SKM-1 (cell line): ENCODE data around the gene GABRD.
A peak's percentile ranks its signal among the peaks of the same experiment; 100 is the strongest.

Experiments used
- DNase-seq: peaks from one replicate; lab custom pipeline; 2025; ENCODE audit not compliant: unreplicated experiment; lab: John Stamatoyannopoulos, UW

The GABRD gene

DNA sequence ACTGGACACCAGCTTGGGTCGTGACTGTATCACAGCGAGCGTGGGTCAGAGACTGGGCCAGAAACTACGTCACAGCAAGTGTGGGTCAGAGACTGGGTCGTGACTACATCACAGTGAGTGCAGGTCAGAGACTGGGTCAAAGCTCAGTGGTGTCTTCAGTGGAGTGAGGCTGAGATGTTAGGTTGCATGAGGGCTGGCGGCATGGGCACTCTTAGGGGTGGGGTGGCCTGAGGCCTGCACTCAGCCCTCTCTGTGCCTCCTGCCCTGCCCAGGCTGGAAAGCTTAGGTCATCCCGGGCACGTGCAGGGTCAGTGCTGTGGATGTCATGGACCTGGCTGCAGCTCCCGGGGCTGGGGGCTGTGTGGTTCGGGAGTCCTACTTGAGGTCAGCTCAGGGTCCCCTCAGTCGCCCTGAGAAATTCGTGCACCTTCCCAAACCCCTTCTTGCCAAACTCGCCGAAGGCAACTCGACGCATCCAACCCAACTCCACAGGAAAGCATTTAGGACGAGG, 34.5 kb upstream of the GABRD start:
- DNase-seq: no peak

DNA sequence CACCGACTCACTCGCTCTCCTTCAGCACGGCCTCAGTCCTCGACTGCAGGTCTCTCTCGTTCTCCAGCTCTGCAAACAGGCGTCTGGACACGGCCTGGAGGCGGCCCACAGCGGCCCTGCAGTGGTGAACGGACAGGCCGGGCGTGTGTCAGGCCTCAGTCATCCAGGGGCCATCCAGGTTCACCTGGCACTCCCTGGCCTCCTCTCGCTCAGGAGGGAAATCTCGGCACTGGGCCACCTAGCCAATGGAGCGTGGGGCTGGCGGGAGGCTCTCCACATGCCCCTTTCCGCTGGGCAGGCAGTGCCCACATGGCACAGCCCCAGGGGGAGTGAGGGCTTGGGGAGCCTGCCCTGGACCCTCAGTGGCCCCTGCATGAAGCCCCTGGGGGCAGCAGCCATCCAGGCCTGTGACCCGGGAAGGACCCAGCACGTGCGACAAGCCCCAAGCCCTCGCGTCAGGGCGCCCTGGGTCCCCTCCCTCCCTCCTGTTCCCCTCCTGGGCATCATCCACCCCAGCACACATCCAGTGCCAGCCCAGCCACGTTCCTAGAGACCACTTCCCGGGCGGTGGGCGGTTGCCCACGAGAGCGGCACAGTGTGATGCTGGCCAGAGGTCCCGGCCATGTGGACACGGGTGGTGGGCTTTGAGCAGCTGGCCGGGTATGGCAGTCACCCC, 33.6 kb upstream of the GABRD start:
- no peak for DNase-seq

DNA sequence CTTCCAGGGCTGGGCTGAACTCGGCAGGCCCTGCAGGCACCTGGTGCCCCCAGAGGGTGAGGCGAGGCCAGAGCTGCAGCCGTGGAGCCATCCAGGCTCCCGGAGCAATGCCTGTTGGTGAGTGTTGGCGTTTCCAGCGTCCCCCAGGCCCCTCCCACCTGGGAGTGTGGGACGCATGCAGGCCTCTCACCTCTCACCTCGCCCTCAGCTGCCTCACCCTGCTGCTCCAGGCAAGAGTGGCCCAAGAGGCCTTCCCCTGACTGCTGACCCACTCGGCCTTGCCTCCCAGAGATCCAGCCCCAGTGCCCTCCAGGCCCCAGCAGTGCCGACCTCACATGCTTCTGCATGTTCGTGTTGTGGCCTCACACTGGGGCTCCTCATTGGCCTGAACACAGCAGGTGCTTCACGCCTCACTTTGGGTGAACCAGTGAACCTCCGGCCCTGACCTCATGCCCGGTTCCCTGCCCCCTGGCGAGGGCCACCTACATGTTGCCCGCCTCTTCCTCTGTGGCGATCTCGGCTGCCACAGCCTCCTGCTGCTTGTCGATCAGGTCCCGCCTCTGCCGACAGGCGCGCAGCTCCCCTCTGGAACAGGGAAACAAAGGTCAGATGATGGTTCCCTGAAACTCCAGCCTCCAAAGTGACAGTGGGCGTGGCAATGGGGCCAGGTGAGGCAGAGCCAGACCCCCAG, 32.5 kb upstream of the GABRD start:
- no peak for DNase-seq

DNA sequence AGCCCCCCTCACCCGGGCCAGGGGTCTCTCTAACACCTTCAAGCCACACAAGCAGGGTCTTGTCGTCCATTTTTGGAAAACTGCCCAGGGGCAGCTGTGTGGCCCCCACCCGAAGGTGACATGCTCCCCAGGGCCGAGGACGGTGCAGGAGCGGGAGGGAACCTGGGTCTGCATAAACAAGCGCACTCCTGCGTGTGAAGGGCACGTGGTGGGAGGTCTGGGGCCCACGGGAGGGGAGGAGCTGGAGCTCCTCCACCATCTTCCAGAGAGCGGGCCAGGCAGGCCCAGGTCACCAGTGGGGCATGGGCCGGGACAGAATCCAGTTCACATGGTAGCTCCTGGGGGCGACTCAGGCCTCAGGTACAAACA, 32.0 kb upstream of the GABRD start:
- no peak for DNase-seq

DNA sequence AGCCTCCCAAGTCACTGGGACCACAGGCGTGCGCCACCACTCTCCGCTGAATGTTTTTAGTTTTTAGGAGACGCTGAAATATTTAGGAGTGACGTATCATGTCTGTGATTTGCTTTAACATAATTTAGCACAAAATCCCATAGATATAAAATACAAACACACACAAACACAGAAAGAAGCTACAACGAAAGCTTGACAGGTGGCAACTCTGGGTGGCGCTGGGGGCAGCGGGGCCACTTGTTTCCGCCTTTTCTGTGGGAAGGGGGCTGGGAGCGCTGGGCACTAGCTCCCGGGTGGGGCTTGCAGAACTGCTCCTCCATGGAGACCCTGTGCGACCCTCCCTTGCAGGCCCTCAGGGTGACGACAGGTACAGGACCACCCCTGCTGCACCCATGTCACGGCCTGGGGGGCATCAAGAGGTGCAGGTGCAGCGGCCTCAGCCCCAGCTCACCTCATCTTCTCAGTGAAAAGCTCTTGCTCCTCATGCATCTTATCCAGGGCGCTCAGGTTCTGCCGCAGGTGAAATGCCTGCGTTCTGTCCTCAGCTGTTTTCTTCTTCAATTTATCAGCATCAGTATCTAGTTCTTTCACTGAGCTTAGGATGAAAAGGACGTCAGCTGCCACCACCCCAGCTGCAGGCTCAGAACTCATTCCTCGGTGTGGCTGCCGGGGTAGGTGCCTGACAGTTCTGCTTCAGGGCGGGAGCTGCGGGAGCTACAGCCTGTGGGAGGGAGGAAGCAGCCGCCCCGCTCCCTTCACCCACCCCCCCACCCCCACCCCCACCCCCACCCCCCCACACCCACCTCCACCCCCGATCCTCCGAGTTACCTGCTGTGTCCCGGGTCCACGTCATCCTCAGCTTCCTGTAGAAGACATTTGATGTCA, 30.8 kb upstream of the GABRD start:
- DNase-seq: no peak

DNA sequence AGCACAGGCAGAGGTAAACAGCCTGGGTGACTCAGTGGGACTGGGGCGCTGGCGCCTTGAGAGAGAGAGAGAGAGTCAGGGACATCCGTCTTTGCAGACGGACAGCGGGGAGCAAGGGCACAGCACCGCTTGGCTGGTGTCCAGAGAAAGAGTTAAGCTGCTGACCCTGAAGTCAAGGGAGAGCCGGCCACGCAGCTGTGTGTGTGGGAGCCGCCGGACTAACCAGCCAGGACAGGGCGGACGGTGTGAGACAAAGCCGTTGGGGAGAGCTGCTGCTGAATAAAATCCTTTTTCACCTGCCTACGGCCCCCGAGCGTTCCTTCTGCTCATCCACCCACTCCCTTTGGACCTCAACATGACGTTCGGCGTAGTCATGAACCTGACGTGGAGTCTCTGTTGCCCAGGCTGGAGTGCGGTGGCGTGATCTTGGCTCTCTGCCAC, 30.0 kb upstream of the GABRD start:
- no peak for DNase-seq

DNA sequence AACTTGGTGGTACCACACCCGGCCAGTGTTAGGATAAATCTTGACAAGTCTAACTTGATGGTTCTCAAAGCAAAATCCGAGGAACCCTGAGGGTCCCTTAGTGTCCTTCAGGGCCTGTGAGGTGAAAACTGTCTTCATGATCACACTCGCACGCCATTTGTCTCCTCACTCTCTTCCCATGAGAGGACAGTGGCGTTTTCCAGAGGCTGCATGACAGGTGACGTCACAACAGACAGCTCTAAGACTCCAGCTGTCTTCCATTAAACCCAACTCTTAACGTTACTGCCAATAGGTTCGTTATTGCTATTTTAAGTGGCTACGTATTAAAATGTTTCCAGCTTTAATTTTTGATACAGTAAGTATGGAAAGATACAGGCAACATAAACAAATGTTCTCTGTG, 29.4 kb upstream of the GABRD start:
- DNase-seq: no peak

DNA sequence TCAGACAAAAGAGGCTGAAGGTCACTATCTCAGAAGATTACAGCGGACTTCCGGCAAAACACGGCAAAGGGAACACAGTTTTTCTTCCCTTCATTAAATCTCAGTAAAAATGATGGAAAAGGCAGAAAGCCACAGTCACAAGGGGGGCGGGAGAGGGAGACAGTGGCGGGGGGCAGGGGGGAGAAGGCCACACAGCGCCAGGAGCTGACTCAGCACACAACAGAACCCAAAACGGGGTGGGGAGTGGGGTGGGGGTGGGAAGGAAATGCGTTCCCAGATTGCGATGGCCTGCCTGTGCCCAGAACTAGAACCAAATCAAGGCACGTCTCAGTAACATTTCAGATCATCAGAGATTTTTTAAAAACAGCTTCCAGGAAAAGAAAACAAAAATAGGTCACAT, 28.9 kb upstream of the GABRD start:
- no peak for DNase-seq

DNA sequence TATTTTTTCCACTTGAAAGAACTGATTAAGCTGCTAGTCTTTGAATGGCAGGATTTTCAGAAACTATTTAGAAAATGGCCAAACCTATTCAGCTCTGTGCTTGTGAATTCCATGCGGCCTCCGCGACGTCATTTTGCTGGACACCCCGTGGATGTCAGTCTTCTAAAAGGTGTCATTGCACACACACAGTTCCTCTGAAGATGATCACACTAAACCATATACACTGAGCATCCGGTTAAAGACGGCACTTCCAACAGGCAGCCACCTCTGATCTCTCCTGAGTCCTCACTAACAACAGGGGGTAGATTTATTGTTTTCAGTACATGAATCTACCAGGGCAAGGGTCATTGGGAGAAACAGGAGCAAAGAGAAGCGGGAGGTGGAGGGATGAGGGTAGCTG, 24.6 kb upstream of the GABRD start:
- DNase-seq: no peak

DNA sequence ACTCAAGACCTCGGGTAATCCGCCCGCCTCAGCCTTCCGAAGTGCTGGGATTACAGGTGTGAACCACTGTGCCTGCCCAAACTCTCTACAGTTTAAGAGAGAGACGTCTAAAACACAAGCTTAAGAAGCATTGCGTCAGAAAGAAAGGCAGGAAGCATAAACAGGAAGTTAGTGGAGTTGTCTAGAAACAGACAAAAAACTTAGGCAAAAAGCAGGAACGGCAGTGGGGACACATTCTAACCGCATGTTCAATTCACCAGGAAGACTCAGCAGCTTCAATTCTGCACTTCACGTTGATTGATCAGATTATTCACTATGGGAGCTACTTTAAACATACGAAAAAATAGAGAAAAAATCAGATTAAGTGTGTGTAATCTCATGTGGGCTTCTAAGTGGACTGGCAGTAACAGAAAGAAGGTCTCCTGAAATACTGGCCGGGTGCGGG, 22.9 kb upstream of the GABRD start:
- peak; percentile 91 for DNase-seq

DNA sequence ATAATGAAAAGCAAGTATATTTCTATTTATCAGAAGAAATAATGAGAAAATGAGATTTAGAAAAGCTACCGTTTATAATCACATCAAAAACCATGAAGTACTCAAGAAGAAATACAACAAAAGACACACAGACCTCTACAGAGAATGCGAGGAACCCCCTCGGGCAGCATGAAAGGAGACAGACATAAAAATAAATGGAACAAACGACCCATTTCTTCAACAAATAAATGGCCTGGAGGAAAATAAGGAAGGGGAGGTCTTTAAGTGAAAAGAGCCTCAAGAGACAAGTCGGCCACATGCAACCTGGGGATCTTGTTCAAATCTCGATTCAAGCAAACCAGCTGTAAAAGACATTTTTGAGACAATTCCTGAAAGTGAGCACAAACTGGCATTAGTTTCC, 21.6 kb upstream of the GABRD start:
- no peak for DNase-seq

DNA sequence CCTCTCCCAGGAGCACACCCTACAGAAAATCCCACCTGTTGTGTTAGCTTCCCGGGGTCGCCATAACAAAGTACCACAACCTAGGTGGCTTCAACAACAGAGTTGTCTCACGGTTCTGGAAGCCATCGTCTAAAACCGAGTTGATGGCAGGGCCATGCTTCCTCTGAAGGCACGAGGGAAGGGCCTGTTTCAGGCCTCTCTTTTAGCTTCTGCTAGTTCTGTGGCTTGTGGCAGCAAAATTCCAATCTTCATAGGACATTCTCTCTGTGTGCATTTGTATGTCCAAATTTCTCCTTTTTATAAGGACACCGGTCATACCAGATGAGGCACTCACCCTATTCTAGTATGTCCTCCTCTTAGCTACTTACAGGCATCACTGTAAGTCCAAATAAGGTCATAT, 18.7 kb upstream of the GABRD start:
- DNase-seq: no peak

DNA sequence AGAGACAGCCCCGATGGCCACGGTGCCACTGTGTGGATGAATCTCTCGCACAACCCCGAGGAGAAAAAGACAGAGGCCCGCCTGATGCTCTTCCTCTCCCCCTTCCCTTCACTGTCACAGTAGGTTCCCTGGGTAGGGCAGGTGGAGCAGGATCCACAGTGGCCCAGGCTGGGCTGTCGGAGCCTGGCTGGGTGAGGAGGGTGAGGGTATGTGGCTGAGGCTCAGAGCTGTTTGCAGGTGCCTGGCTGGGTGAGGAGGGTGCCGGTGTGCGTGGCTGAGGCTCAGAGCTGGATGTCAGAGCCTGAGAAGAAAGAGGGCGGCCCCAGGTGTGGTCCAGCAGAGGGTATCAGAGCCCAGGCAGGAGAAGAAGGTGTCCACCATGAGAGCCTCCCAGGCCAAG, 18.3 kb upstream of the GABRD start:
- DNase-seq: no peak

DNA sequence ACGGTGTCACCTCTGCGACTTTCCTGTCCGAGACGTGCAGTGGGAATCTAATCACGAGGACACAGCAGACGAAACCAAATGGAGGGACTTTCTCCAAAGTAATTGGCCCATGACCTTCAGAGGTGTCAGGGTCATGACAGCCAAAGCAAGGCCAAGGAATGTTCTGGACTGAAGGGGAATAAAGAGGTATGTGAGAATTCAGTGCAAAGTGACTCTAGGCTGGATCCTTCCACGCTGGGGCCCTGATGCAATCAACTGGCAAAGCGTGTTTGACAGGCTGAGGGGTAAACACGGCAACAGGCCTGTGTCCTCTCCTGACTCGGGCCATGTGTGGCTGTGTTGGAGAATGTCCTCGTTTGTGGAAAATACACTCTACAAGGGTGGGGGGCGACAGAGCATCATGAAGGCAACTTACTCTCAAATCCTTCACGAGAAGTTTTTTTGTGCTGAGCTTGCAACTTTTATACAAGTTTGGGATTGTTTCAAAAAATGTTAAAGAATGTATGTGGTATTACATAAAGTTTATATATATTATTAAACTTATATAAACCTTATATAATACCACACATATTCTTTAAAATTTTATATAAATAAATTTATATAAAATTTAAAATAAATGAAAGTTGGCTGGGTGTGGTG, 17.3 kb upstream of the GABRD start:
- no peak for DNase-seq

DNA sequence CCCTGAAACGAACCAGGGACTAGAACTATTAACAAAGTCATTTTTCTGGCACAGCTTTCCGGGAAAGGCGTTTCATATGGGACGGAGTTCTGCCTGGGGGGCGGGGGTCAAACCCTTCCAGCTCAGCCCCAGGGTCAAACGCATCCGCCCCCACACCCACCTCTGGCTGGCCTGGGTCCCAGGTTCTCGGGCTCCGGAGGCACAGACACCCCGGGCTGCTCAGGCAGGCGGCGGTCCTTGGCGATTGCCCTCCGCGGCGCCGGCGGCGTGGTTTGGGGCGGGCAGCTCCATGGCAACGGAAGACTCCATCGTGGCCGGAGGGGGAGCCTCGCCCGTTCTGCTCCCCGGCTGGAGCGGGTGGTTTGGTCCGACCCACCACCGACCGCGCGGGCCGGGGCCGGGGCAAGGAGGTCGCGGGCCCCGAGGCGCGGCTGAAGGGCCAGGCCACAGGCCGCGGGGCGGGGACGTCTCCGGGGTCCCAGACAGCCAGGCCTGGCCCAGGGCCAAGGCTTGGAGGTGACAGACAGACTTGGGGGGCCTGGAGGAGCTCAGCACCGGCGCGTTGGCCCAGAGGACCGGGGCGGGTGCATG, 15.5 kb upstream of the GABRD start, which contains the start of gene CFAP74:
Gene CFAP74 (minus strand): TSS at position 246 of the 591 bp plus-strand sequence. CDS start 12,830 bp downstream, outside the sequence.
- no peak for DNase-seq

DNA sequence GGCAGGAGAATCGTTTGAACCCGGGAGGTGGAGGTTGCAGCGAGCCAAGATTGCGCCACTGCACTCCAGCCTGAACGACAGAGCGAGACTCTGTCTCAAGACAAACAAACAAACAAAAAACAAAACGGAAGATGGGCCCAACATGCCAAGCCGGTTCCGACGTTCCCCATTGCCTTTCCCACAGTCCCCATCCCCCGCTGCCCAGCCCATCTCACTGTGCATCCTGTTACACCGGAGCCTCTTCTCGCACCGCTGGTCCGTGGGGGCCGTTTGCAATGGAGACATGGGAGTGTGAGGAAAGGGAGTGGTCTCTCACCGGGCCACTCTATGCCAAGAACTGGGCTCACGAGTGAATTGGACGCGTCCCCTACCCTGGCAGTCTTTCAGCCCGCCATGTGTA, 14.3 kb upstream of the GABRD start:
- no peak for DNase-seq

DNA sequence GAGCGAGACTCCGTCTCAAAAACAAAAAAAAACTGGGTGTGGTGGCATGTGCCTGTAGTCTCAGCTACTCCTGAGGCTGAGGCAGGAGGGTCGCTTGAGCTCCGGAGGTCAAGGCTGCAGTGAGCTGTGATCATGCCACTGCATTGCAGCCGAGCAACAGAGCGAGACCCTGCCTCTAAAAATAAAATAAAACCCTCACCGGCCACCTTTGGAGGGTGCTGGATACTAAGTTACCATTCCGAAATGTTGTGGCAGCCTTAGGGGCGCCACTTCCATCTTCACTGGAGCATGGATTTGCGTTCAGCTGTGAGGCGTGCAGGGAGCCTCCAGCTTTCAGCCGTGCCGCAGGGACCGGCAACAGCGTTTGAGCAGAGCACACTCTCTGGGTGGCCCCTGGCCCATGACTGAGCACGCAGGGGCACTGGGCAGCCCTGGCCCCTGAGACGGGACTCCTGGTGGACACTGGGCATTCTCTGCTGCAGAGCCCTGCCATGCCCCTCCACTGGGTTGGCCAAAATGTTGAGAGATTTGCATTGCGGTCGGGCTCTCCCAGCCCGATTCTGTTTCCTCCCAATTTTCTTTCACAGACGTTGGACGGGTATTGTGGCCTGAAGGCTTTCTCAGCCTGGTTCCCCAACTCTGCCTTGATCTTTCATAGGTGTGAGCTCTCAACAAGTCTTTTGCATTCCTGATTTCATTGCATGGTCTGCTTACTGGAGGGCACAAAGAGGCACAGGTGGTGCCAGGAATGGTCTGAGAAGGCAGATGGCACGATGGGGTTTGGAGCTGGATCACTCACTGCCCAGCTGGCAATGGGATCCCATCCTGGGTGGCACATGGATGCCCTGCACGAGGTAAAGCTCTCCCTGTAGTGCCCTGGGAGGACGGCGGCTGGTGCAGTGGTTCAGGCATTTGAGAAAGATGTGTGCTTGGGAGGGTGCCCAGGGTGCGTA, 9.8 kb upstream of the GABRD start:
- no peak for DNase-seq

DNA sequence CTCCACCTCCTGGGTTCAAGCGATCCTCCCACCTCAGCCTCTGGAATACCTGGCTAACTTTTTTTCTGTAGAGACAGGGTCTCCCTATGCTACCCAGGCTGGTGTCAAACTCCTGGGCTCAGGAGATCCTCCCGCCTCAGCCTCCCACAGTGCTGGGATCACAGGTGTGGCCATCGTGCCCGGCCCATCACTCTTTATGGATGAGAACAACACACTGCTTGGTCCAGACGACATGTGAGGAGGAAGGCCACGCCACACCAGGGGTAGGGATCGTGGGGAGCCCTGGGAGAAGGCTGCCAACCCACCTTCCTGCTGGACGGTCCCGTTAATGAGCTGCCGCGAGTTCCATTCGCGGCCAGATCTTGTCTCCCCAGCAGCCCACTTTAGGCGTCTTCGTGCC, 5.0 kb upstream of the GABRD start:
- no peak for DNase-seq
